ENCODE measurements around the gene RFX1. TPM values are rescaled to one million over a fixed set of nuclear protein-coding genes. Genes with fewer than 3 reads are reported as not detected.
A peak's percentile ranks its signal among the peaks of the same experiment; 100 is the strongest.
"Not testable (repeated sequence)": the region's sequence is repeated elsewhere in the genome, so short reads cannot be mapped to it uniquely, and the experiment has no call there.

Gene RFX1
- total RNA-seq, 1 donor from 2014 or later, result 3.3 TPM

- H3K36me3 ChIP-seq, result no peaks in the 10 kb centered on the region
- no peaks in the 10 kb centered on the region for H3K27me3 ChIP-seq
- H3K27ac ChIP-seq, result peak overlapping the region in 1 of 2 donors; percentile 38
- peak overlapping the region; percentile 50 to 71 for H3K4me3 ChIP-seq
- intact Hi-C loops (cut with DNase I), result no loop called here
- H3K9me3 ChIP-seq, result no peaks in the 10 kb centered on the region
- DNase-seq (ENCODE audit: low spot score in 2 of 2), result no peak
- peaks cover 0 to 7% of the 10 kb centered on the region in 2 donors for H3K4me1 ChIP-seq
- no peak for TF ChIP-seq CTCF (IDR thresholded peaks at IDR 0.05)
These were observed 25.0 kb upstream of the RFX1 start for GRCh38 chr19:14030997-14031718.

GRCh38 chr19:14028901-14029300 is 22.8 kb upstream of the RFX1 start:
- no peak for TF ChIP-seq CTCF (IDR thresholded peaks at IDR 0.05)
- Histone ChIP-seq H3K36me3 (no peaks in the 10 kb centered on the region), H3K27ac (no peak overlapping the region), H3K9me3 (no peaks in the 10 kb centered on the region), H3K4me1 (peaks cover 0 to 7% of the 10 kb centered on the region in 2 donors), H3K4me3 (no peak overlapping the region), H3K27me3 (no peaks in the 10 kb centered on the region)
- intact Hi-C loops (cut with DNase I), result no loop called here
- no peak for DNase-seq (ENCODE audit: low spot score in 2 of 2)

GRCh38 chr19:14027856-14028450 is 21.8 kb upstream of the RFX1 start, which contains the start of gene RLN3:
Gene RLN3 (plus strand): TSS chr19:14028148. CDS start chr19:14028205, 57 bp downstream.
- intact Hi-C loops (cut with DNase I), result no loop called here
- H3K36me3 ChIP-seq, result no peaks in the 10 kb centered on the region
- no peak within 1 kb of the TSS for H3K27ac ChIP-seq
- no peaks in the 10 kb centered on the region for H3K9me3 ChIP-seq
- no peak within 1 kb of the TSS for H3K4me3 ChIP-seq
- TF ChIP-seq CTCF (IDR thresholded peaks at IDR 0.05), result no peak
- H3K27me3 ChIP-seq, result no peaks in the 10 kb centered on the region
- DNase-seq (ENCODE audit: low spot score in 2 of 2), result no peak
- H3K4me1 ChIP-seq, result peaks cover 0 to 7% of the 10 kb centered on the region in 2 donors

GRCh38 chr19:14026652-14027192 is 20.6 kb upstream of the RFX1 start:
- H3K9me3 ChIP-seq; H3K36me3 ChIP-seq; DNase-seq (ENCODE audit: low spot score in 2 of 2); H3K4me3 ChIP-seq; H3K27me3 ChIP-seq; intact Hi-C loops (cut with DNase I); H3K4me1 ChIP-seq; H3K27ac ChIP-seq: not testable (repeated sequence)

GRCh38 chr19:14023404-14024235 is 17.5 kb upstream of the RFX1 start:
- Histone ChIP-seq H3K4me1 (no peaks in the 10 kb centered on the region), H3K4me3 (no peak overlapping the region), H3K36me3 (no peaks in the 10 kb centered on the region), H3K27ac (peak overlapping the region in 1 of 2 donors; percentile 24), H3K9me3 (no peaks in the 10 kb centered on the region), H3K27me3 (no peaks in the 10 kb centered on the region)
- intact Hi-C loops (cut with DNase I), result no loop called here
- no peak for DNase-seq (ENCODE audit: low spot score in 2 of 2)
- peak; percentile 21 to 47 (median 36) for TF ChIP-seq CTCF (IDR thresholded peaks at IDR 0.05)
